IPS-NIHi7 (cell line): Measurements from ENCODE around the gene NADSYN1.
A peak's percentile ranks its signal among the peaks of the same experiment; 100 is the strongest.

Experiments
- DNase-seq: peaks from one replicate; pipeline ENCODE4 v3.0.0; 2012; ENCODE audit warnings: mixed read lengths; ENCODE audit errors: extremely low spot score

Gene NADSYN1

GRCh38 chr11:71491531-71491930, 38.5 kb downstream of the NADSYN1 start:
- no peak for DNase-seq

DNA sequence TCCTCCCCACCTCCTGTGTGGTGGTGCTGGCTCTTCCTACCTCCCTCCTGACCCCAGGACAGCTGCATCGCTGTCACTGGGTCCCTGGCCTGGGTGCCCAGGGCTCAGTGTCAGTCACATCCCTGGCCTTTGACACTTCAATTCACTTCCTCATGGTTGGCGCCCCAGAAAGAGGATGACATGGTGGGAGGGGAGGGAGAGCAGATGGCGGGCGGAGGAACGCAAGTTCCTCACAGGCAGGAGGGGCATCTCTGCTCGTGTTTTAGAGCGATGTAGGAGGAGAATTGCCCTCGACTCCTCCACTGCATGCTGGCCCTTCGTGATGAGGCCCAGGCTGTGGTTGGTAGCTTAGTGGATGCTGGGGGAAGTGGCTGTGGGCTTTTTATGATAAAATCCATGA, 38.9 kb downstream of the NADSYN1 start:
- no peak for DNase-seq

DNA sequence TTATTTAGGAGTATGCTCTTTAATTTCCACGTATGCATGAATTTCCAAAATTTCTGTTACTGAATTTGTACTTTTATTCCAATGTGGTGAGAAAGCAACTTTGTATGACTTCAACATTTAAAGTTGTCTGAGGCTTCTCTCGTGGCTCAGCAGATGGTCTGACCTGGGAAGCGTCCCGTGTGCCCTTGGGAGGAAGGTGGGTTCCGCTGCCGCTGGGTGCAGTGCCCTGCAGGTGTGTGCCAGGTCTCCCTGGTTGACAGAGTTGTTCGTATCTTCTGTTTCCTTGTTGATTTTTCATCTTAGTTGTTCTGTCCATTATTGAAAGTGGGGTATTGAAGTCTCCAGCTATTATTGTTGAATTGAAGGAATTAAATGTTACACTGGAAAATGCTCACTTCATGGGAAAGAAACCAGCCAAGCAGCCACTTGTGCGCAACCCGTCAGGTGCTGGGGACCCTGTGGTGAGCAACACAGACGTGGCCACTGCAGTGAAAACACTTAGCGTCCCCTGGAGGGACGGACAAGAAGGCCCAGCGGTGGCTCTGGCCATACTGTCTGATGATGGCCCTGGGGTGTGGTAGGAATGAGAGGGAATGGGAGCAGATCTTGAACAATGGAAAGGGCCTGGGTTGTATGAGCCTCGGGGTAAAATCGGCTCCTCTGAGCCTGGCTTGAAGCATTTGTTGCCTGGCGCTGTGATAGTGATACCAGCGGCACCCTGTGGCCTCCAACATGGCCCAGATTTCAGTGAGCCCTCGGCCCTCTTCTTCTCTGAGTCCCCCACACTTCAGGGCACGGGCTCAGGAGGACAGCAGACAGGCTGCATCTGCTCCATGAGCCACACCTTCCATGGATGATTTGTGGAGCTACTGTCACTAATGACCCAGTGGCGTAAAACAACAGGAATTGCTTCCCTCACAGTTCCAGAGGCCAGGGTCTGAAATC, 42.6 kb downstream of the NADSYN1 start:
- no peak for DNase-seq

DNA sequence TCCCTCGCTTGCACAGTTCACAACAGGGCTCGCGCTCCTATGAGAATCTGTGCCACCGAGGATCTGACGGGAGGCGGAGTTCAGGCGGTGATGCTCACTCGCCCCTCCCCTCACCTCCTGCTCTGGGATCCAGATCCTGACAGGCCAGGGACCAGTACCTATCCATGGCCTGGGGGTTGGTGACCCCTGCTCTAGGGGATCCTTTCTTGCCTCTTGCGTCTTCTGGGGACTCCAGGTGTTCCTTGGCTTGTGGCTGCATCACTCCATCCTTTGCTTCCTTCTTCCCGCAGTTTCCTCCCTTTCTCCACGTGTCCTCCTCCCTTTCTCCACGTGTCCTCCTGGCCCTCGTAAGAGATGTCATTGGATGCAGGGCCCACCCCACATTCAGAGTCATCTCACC, 43.4 kb downstream of the NADSYN1 start:
- no peak for DNase-seq

- no peak for DNase-seq
Measured at GRCh38 chr11:71498091-71498490, 45.1 kb downstream of the NADSYN1 start.

- no peak for DNase-seq
Measured at GRCh38 chr11:71499125-71499524, 46.1 kb downstream of the NADSYN1 start.

DNA sequence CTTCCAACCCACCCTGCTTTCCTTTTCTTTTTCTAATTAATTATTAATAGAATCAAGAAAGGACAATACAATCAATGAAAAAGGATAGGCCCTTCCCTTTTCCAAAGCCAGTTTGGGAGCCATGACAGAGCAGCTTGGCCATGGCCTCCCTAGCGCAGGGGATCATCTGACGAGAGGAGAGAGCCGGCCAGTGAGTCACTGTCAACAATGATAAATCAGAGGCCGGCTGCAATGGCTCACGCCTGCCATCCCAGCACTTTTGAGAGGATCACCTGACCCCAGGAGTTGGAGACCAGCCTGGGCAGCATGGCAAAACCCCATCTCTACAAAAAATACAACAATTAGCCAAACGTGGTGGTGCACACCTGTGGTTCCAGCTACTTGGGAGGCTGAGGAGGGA, 46.5 kb downstream of the NADSYN1 start:
- DNase-seq, result no peak

DNA sequence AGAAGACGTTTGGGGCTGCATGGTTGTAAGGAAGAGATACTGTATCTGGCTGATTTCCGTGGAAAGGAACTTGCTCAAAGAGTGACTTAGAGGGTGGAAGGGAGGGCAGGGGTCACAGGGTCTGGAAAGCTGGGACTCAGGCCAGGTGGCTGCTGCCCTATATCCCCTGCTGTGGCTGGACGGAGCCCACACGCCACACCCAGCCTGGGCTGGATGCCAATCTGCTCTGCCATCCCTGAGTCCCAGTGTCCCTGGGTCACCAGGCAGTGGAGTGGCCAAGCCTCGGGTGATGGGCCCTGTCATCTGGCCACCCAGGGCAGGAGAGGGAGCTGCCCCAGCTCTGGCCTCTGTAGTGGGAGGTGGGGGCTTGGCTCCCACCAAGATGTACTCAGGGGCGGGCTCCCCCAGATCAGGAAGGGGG, 47.6 kb downstream of the NADSYN1 start:
- no peak for DNase-seq

DNA sequence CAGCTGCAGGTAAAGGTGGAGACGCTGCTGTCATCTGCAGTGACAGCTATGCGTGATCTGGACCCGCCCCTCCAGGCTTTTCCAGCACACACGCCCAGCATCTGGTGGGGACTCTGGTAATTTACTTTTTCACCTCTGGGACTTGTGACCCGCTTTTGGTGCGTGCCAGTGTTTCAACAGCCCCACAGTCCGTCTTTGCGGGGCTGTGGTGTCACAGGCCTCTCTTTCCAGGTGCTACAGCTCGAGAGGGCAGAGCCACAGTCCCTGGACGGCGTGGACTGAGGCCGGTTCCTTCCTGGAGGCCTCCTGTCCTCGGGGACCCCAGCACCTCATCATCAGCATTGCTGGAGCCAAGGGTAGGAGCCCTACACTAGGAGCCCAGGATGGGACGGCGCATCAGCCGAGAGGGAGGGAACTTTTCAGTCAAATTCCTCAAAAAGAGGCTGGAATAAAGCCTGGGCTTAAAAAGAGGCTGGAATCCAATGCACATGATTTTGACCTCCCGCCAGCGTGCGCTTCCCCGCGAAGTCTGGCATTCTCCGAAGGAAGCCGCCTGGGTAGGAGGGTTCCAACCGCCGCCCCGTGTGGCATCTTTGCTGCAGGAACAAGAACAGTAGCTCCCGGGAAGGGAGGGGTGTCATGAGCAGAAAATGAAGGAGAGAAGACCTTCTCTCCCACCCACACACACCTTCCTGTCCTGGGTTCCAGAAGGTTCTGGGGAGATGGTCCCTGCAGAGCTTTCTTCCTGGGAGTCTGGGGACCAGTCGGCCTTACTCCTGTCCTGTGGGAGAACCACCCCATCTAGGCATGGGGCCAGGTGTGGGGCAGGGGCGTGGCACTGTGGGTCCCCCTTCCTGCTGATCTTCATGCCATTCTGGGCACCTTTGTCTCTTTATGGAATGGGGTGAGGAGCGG, 48.3 kb downstream of the NADSYN1 start:
- no peak for DNase-seq

DNA sequence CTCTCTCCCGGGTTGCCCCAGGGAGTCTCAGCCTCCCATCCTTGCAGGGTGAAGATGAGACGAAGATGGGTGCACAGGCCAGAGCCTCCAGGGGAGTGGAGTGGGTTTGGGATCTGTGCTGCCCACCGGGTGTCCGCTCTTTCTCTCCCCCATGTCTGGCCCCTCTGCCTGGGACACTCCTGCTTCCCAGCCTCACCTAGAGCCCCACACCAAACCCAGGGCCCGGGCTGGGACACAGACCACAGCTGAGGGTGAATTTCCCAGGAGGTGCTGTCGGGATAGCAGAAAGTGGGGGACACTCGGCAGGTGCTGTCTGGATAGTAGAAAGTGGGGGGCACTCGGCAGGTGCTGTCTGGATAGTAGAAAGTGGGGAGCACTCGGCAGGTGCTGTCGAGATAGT, 49.0 kb downstream of the NADSYN1 start:
- no peak for DNase-seq

GRCh38 chr11:71502871-71503435, 50.0 kb downstream of the NADSYN1 start:
- DNase-seq, result no peak

DNA sequence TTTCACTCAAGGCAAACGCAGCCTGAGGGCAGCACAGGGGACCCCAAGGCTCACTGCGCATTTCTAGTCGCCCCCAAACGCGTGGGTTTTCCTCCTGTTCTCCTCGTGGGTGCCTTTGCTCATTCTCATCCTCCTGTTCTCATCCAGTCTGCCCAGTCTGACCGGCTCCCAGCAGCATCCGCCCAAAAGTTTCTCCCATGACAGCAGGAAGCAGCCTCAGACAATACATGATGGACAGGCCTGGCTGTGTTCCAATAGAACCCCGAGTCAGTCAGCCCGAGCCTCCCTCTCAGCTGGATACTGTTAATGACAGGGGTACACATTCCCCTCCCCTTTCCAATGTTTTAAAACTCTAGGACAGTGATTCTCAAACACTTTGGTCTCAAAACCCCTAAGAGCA, 51.5 kb downstream of the NADSYN1 start:
- DNase-seq, result peak; percentile 41

GRCh38 chr11:71505001-71505400, 52.0 kb downstream of the NADSYN1 start:
- DNase-seq, result no peak

GRCh38 chr11:71505781-71506180, 52.8 kb downstream of the NADSYN1 start:
- DNase-seq, result no peak

GRCh38 chr11:71507102-71507501, 54.1 kb downstream of the NADSYN1 start:
- no peak for DNase-seq

DNA sequence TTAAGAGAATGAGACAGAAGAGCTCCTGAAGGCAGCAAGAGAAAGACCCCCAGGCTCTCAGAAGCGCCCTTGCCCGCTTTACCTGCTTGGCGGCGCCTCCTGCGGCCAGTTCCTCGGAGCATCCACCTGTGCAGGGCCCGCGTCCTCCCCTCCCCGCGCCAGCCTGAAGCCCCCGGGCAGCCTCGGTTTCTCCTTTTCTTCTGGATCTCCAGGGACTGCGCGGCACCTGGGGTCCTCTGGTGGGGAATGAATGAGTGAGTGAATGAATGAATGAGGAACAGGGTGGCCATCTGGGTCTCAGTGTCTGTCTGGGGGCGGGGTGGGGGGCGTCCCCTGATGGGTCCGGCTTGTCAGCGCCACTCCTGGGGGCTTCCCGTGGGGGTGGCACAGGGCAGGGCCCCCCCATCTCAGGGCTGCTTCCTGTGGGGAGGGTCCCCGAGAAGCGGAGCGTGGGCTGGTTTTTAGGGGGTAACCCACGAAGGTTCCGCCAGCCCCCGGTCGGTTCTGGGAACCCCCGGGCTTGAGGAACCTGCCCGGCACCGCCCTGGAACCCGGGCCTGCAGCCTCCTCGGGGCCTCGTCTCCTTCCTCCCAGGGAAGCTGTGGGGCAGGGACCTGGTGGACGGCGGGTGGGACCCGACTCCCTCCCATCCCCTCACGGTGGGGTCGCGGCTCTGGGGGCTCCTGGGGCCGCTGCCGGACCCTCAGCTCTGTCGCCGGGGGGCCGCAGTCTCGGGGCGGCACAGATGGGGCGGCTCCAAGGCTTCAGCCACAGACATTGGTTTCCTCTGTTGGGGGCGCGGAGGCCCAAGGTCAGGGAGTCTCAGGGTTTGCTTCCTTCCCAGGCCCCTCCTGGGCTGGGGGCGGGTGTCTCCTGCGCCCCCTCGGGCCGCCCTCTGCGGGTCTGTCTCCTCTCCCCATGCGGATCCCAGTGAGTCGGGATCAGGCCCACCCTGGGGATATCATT, 65.8 kb downstream of the NADSYN1 start:
- no peak for DNase-seq

- DNase-seq, result no peak
Measured at GRCh38 chr11:71519546-71519945, 66.5 kb downstream of the NADSYN1 start.

GRCh38 chr11:71525188-71525937, 72.4 kb downstream of the NADSYN1 start:
- no peak for DNase-seq

DNA sequence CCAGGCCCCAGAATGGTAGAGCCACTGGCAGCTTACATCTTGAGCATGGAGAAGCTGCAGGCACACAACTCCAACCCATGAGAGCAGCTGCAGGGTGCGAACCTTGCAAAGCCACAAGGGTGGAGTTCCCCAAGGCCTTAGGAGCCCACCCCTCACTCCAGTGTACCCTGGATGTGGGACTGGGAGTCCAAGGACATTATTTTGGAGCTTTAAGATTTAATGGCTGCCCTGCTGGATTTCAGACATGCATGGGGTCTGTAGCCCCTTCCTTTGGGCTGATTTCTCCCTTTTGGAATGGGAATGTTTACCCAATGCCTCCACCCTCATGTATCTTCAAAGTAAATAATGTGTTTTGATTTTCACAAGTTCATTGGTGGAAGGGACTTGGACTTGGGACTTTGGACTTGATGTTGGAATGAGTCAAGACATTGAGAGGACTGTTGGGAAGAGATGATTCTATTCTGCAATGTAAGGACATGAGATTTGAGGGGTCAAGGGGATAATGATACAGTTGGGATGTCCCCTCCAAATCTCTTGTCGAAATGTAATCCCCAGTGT, 73.0 kb downstream of the NADSYN1 start:
- DNase-seq, result no peak
